Kidney epithelial cell (primary cell): ENCODE measurements around the gene YIF1B. TPM values are rescaled to one million over a fixed set of nuclear protein-coding genes. Genes with fewer than 3 reads are reported as not detected.

Experiments
- DNase-seq: peaks from one replicate; pipeline ENCODE4 v3.0.0-alpha.2; 2010; ENCODE audit warnings: low read depth
- H3K27me3 ChIP-seq: 2 replicates; pipeline ENCODE4 v1.6.0; 2011; ENCODE audit warnings: low read length; ENCODE audit not compliant: control insufficient read depth, insufficient read depth
- H3K36me3 ChIP-seq: 2 replicates; pipeline ENCODE4 v1.5.1; 2011; ENCODE audit warnings: low read length; ENCODE audit not compliant: control insufficient read depth, insufficient read depth
- H3K4me3 ChIP-seq: 2 replicates; pipeline ENCODE4 v1.5.1; 2011; ENCODE audit warnings: low read depth, mild to moderate bottlenecking, control low read depth, low read length
- CTCF ChIP-seq: IDR thresholded peaks from 2 replicates; pipeline ENCODE4 v1.5.1; 2011; ENCODE audit warnings: mild to moderate bottlenecking, moderate library complexity, low read length, control low read depth, inconsistent platforms; ENCODE audit not compliant: insufficient read depth, poor library complexity, severe bottlenecking
- total RNA-seq: library from RNA; depleted of rRNA; stranded (reverse); fragments of >200 nt; gene quantifications from 2 replicates; pipeline ENCODE4 v1.2.3, GENCODE V29; 2015

The YIF1B gene
- total RNA-seq, 1 donor from 2014 or later, result 66.7 TPM

GRCh38 chr19:38326591-38326990 lies 10.8 kb upstream of the YIF1B start:
- Histone ChIP-seq H3K4me3 (no peak overlapping the region), H3K27me3 (no peaks in the 10 kb centered on the region), H3K36me3 (peaks cover 2% of the 10 kb centered on the region)
- DNase-seq, result no peak
- no peak for TF ChIP-seq CTCF

- no peak for DNase-seq
- Histone ChIP-seq H3K27me3 (no peaks in the 10 kb centered on the region), H3K36me3 (peaks cover 2% of the 10 kb centered on the region), H3K4me3 (no peak overlapping the region)
- TF ChIP-seq CTCF, result no peak
Measured at GRCh38 chr19:38324431-38324830, 8.7 kb upstream of the YIF1B start.

- DNase-seq, result no peak
- Histone ChIP-seq H3K27me3 (no peaks in the 10 kb centered on the region), H3K36me3 (peaks cover 2% of the 10 kb centered on the region), H3K4me3 (no peak overlapping the region)
- no peak for TF ChIP-seq CTCF
Measured at GRCh38 chr19:38323291-38323690, 7.5 kb upstream of the YIF1B start.

- no peaks in the 10 kb centered on the region for H3K27me3 ChIP-seq
- TF ChIP-seq CTCF, result no peak
- no peaks in the 10 kb centered on the region for H3K36me3 ChIP-seq
- no peak for DNase-seq
- no peak overlapping the region for H3K4me3 ChIP-seq
Measured at GRCh38 chr19:38321646-38322196, 6.0 kb upstream of the YIF1B start.

GRCh38 chr19:38320969-38321339 lies 5.2 kb upstream of the YIF1B start:
- no peak overlapping the region for H3K4me3 ChIP-seq
- no peaks in the 10 kb centered on the region for H3K36me3 ChIP-seq
- TF ChIP-seq CTCF, result no peak
- DNase-seq, result no peak
- no peaks in the 10 kb centered on the region for H3K27me3 ChIP-seq
